Measurements from ENCODE around the gene RNASEH2C.

RNASEH2C gene

GRCh38 chr11:65716302-65716701 lies 4.3 kb downstream of the RNASEH2C start:
- Histone ChIP-seq H3K27me3 (ENCODE audit: low read depth, low read length) (no peaks in the 10 kb centered on the region), H3K9ac (ENCODE audit: low read length) (no peak overlapping the region), H3K4me1 (ENCODE audit: low read length) (peaks cover 13% of the 10 kb centered on the region), H3K27ac (ENCODE audit: low read length) (no peak overlapping the region), H2AFZ (ENCODE audit: low read depth, low read length) (no peak overlapping the region), H4K20me1 (ENCODE audit: insufficient read depth, low read length) (no peaks in the 10 kb centered on the region), H3K36me3 (replicated peaks; ENCODE audit: low read depth, low read length) (peaks cover 58% of the 10 kb centered on the region), H3K79me2 (ENCODE audit: low read length) (peaks cover 39% of the 10 kb centered on the region), H3K4me3 (ENCODE audit: low read length) (no peak overlapping the region), H3K9me3 (ENCODE audit: insufficient read depth, low read length) (no peaks in the 10 kb centered on the region), H3K4me2 (ENCODE audit: low read length) (no peak overlapping the region)
- TF ChIP-seq CTCF (IDR thresholded peaks at IDR 0.05; ENCODE audit: low read depth, low read length) (no peak), EZH2phosphoT487 (IDR thresholded peaks at IDR 0.05; ENCODE audit: low read depth) (no peak)

GRCh38 chr11:65714433-65714832 lies 6.2 kb downstream of the RNASEH2C start:
- H4K20me1 ChIP-seq (ENCODE audit: insufficient read depth, low read length): no peaks in the 10 kb centered on the region
- H3K27ac ChIP-seq (ENCODE audit: low read length): no peak overlapping the region
- TF ChIP-seq EZH2phosphoT487 (IDR thresholded peaks at IDR 0.05; ENCODE audit: low read depth) (no peak), CTCF (IDR thresholded peaks at IDR 0.05; ENCODE audit: low read depth, low read length) (no peak)
- H3K4me3 ChIP-seq (ENCODE audit: low read length): no peak overlapping the region
- H3K4me2 ChIP-seq (ENCODE audit: low read length): no peak overlapping the region
- no peaks in the 10 kb centered on the region for H3K9me3 ChIP-seq (ENCODE audit: insufficient read depth, low read length)
- no peak overlapping the region for H3K9ac ChIP-seq (ENCODE audit: low read length)
- peaks cover 16% of the 10 kb centered on the region for H3K4me1 ChIP-seq (ENCODE audit: low read length)
- H2AFZ ChIP-seq (ENCODE audit: low read depth, low read length): no peak overlapping the region
- peaks cover 29% of the 10 kb centered on the region for H3K79me2 ChIP-seq (ENCODE audit: low read length)
- H3K27me3 ChIP-seq (ENCODE audit: low read depth, low read length): no peaks in the 10 kb centered on the region
- H3K36me3 ChIP-seq (replicated peaks; ENCODE audit: low read depth, low read length): peaks cover 56% of the 10 kb centered on the region

- H3K27ac ChIP-seq (ENCODE audit: low read length): no peak overlapping the region
- H3K9ac ChIP-seq (ENCODE audit: low read length): no peak overlapping the region
- H3K4me2 ChIP-seq (ENCODE audit: low read length): peak overlapping the region; percentile 90
Measured at GRCh38 chr11:65713212-65713969, 7.2 kb downstream of the RNASEH2C start.

More at GRCh38 chr11:65713212-65713969, 7.2 kb downstream of the RNASEH2C start:
- Histone ChIP-seq H3K9me3 (ENCODE audit: insufficient read depth, low read length) (no peaks in the 10 kb centered on the region), H3K4me3 (ENCODE audit: low read length) (peak overlapping the region; percentile 84), H3K36me3 (replicated peaks; ENCODE audit: low read depth, low read length) (peaks cover 46% of the 10 kb centered on the region), H4K20me1 (ENCODE audit: insufficient read depth, low read length) (no peaks in the 10 kb centered on the region), H2AFZ (ENCODE audit: low read depth, low read length) (no peak overlapping the region), H3K79me2 (ENCODE audit: low read length) (peaks cover 19% of the 10 kb centered on the region), H3K27me3 (ENCODE audit: low read depth, low read length) (no peaks in the 10 kb centered on the region), H3K4me1 (ENCODE audit: low read length) (peaks cover 9% of the 10 kb centered on the region)
- TF ChIP-seq EZH2phosphoT487 (IDR thresholded peaks at IDR 0.05; ENCODE audit: low read depth) (no peak), CTCF (IDR thresholded peaks at IDR 0.05; ENCODE audit: low read depth, low read length) (no peak)
